Cerebellar nuclear complex (tissue), 1 donor: ENCODE data around the gene PSPC1.

Source experiments
- DNase-seq, 2 experiments: peaks; one replicate each; lab custom pipeline; 2025; lab: John Stamatoyannopoulos, UW

PSPC1 gene

DNA sequence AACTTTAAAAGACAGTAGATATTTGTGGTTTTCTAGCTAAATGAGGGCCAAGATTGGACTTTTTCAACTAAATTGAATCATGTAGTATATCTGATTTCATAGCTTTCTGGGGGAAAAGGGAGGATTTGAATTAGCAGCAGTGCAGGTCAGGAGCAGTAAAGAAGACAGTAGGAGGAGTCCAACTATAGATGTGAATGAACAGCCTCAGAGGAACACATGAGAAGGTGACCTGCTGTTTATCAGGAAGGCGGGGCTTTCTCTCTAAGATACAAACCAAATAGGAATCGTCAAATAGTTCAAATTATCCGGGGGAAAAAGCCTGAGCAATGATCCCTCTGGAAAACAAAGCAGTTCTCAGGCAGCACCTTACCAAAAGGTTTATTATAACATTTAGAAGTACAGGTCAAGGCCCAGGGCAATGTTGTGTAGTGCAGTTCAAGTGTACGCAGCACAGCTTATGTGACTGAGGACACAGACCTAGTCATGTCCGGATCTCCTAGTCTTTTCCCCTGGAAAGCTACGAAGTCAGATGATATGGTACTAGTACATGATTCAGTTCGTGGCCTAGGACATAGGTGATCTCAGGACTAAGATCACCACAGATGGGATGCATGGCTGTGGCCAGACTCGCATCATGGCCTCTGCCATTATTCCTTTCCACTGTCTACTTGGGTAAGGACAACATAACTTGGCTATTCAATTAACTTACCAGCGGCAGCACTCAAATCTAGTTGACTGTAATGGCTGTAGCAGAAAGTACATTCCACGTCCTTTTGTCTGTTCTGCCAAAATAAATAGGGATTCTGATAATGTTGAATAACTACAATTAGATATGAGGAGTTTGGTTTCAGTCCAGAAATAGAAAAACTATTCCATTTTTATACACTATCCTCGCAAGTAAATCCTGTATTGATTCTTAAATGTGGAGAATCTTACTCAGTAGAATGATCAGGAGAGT lies 109.0 kb downstream of the PSPC1 start:
- DNase-seq: no peak

DNA sequence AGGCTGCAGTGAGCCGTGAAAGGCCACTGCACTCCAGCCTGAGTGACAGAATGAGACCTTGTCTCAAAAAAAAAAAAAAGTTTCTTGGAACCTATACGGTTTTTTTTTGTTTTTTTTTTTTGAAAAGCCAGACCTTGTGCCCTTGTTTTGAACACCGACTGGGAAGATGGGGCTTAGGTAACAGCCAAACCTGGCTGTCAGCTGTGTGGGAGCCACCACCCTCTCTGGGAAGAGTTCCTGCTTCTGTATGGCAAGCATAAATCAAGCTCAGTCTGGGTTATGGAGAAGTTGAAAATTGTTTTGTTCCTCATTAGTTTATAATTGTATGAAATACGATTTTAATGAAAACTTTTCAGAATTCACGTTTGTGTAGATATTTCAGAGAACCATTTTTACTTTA lies 109.8 kb downstream of the PSPC1 start:
- no peak for DNase-seq

DNA sequence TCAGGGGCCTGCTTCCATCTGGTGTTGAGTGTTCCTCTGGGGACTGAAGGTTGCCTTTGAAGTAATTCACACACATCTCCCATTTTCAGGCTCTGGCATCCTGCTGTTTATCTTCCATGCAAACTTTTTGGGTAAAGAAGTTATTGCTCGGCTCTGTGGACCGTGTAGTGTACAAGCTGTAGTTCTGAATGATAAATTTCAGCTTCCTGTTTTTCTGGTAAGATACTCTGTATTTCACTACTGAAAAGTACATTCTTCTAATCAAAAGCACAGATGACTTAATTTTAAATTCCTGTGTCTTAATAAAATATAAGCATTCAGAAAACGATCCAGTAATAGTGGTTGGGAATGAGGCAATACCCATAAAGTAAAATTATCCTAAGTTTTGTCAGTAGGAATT lies 112.6 kb downstream of the PSPC1 start:
- no peak for DNase-seq

DNA sequence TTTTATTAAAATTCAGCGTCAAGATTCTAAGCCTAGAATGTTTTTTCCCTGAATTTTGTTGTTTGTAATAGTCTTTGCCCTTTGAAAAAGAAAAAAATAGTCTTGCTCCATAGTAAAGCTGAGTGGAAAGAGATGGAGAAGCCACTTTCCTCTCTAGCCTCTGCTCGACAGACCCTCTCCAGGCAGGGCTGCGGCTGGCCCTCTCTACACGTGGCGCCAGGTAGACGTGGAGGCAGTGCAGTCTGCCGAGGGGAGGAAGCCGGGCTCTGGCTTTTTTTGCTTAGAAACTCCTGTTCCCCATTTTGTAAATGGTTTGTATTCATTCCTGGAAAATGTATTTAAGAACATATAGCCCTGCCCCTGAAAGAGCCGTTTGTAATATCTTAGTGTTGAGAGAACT lies 114.0 kb downstream of the PSPC1 start:
- DNase-seq: no peak

DNA sequence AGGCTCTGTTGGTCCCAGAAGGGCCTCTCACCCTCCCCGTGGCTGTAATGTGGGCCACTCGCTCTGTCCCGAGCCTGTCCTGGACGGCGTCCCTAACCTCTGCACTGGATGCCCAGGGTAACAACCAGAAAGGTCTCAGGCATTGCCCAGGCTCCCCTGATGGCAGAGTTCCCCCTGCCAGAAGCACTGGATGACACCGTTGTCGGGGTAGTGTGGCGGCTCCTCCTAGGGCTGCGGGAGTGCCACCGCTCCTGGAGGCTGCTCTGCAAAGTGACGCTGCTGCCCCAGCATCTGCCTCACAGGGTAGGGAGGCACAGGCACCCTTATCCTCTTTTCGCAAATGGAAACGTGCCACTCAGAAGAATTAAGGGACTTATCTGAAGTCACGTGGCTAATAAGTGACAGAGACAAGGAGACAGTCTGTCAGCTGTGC lies 117.3 kb downstream of the PSPC1 start:
- no peak for DNase-seq

DNA sequence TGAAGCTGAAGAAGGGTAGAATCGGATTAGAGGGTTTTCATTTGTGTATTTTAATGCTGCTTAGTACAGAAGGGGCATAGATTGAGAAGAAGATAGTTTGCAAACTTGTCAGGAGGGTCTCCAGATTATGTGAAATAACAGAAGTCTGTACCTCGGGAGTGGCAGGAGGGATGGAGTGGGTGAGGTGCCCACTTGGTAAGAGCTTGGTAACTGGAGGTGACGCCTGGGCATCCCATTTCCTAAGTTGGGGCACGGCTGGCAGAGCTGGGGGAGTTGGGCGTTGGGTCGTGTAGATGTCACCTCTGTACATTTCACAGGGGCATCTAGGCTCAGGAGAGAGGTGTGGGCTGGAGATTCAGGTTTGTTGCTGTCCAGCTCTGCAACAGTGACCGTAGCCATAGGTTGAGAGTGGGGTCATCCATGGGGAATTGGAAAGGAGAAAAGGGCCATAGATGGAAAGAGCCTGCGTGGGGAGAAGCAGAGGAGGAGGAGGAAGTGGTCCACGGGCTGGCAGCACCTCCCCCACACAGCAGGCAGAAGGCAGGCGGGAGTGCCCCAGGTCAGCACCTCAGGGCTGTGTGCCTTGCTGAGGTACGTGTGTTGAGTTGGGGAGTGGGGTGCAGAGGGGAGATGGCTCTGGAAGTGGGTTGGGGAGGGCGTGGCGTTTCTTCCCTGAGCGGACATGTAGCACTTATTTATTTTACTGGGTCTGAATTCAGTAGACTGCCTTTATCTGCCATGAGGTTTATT lies 118.1 kb downstream of the PSPC1 start:
- no peak for DNase-seq

DNA sequence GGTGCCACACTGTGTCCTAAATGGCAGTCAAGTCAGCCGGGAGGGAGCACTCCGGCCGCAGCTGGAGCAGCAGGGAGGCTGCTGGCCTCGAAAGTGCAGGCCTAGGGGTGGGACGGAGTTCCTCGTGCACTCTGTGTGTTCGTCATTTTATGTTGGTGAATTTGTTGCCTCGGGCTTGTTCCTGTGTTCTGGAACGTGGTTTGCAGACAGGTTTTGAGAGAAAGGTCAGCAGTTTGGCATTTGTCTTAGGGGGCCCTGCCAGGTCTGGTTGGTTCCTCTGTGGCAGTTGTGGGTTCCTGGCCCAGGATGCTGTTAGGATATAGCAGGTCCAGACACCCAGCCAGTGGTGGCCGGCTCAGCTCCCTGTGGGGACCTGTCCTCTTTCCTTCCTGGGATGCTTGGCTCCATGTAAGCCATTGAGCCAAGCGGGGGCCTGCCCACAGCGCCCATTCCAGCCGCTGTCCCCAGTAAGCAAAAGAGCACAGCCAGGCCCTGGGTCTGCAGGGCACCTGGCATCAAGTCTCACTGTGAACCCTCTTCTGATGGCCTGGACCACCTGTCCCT lies 119.2 kb downstream of the PSPC1 start:
- DNase-seq: no peak

DNA sequence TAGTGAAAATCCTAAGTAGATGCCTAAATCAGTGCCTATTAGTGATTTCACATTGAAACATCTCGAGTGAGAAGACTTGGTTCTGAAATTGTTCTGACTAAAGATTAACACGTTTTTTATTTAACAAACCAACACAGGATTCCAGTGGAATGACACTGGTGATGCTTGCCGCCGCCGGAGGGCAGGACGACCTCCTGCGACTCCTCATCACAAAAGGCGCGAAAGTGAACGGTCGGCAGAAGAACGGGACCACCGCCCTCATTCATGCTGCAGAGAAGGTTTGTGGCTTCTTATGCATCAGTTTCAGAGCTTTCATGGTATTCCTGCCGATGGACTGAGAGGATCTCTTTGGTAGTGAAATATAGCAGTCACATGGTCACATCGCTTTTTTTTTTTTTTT lies 121.2 kb downstream of the PSPC1 start:
- no peak for DNase-seq

DNA sequence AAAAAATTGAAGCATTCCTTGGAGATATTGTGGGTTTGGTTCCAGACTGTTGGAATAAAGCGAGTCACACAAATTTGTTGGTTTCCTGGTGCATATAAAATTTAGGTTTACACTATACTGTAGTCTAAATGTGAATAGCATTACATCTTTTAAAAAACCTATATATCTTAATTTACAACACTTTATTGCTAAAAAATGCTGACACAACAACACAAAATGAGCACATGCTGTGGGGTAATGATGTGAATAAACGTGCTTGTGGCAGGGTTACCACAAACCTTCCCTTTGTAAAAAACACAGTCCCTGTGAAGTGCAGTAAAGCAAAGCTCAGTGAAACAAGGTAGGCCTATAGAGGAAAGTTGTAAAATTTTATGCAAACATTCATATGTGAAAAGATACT lies 121.6 kb downstream of the PSPC1 start:
- DNase-seq: no peak

DNA sequence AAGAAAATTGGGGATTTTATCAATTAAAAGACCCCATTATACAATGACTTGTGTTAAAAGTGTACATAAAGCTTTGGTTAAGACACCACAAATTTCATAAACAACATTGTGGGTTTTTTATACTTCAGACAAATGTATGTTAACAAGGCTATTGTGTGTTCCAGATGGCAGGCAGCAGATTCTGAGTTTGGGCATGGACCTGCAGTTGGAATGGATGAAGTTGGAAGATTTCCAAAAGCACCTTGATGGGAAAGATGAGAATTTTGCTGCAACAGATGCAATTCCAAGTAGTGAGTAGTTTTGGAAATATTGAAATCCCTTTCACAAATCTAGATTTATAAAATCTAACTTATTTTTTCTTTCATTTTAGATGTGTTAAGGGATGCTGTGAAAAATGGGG lies 123.9 kb downstream of the PSPC1 start:
- DNase-seq: no peak

DNA sequence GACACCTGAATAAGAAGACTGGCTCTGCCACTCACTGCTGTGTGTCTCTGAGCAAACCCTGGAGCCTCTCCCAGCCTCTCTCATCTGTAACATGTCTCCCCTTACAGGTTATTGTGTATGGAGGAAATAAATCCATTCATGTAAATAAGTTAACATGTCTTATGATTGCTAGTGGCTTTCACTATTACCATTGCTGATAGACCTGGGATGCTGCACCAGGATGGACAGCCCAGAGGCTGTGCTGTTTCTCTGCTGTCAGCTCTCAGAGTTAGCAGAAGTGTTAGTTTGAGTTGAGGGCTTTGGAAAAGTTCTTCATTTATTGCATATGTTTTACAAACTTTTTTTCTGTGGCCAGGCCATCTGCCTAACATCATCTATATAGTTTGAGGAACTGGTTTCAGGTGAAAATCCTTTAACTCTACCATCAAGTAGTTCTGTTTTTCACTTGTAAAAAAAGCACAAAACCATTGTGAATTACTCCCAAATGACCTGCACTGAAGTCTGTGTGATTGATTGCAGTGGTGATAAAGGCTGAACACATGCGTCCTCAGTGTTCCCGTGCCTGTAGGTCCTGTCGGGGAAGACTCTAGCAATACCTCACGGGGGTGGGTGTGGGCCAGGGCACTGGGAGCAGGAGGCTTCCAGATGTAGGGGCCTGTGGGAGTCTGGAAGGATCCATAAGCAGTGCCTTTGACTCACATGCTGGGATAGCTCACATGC lies 124.7 kb downstream of the PSPC1 start:
- DNase-seq: no peak
